ENCODE data around the gene GAB2.
A peak's percentile ranks its signal among the peaks of the same experiment; 100 is the strongest.
"Not testable (repeated sequence)": the region's sequence is repeated elsewhere in the genome, so short reads cannot be mapped to it uniquely, and the experiment has no call there.

The GAB2 gene

DNA sequence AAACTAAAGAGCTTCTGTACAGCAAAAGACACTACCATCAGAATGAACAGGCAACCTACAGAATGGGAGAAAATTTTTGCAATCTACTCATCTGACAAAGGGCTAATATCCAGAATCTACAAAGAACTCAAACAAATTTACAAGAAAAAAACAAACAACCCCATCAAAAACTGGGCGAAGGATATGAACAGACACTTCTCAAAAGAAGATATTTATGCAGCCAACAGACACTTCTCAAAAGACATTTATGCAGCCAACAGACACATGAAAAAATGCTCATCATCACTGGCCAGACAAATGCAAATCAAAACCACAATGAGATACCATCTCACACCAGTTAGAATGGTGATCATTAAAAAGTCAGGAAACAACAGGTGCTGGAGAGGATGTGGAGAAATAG is 60.2 kb downstream of the GAB2 start:
- not testable (repeated sequence) for H3K4me2 ChIP-seq (ENCODE audit: insufficient read depth, low read length, poor library complexity, severe bottlenecking); H3K4ac ChIP-seq (ENCODE audit: low read length); H3K9ac ChIP-seq (ENCODE audit: low read depth, low read length, poor library complexity); DNase-seq (ENCODE audit: low spot score); H3K18ac ChIP-seq (ENCODE audit: low read length); H3K27me3 ChIP-seq (ENCODE audit: control insufficient read depth in 3 of 3, insufficient read depth in 3 of 3, low read depth in 1 of 3, low read length in 3 of 3); H2BK15ac ChIP-seq (ENCODE audit: low read length); H2AFZ ChIP-seq (ENCODE audit: low read length); H3K14ac ChIP-seq (ENCODE audit: low read length); H3K79me1 ChIP-seq (ENCODE audit: low read depth, low read length); H2AK5ac ChIP-seq (ENCODE audit: low read depth, low read length); H2BK12ac ChIP-seq (ENCODE audit: low read length); H3K23ac ChIP-seq (ENCODE audit: low read depth, low read length, poor library complexity); H4K91ac ChIP-seq (ENCODE audit: low read depth, low read length, poor library complexity); H3K4me3 ChIP-seq (ENCODE audit: low read length in 2 of 2); H4K8ac ChIP-seq (ENCODE audit: low read depth, low read length); H3K36me3 ChIP-seq (replicated peaks in 1 of 2; ENCODE audit: control insufficient read depth in 2 of 2, insufficient read depth in 2 of 2, low read length in 2 of 2); H3K9me3 ChIP-seq (replicated peaks in 1 of 2; ENCODE audit: control insufficient read depth in 2 of 2, insufficient read depth in 1 of 2, low read depth in 1 of 2, low read length in 2 of 2); H2BK120ac ChIP-seq (ENCODE audit: low read depth, low read length); H2BK5ac ChIP-seq (ENCODE audit: low read length); H3K27ac ChIP-seq (replicated peaks; ENCODE audit: low read length)
- WGBS, 2 donors (ENCODE audit: extremely low coverage in 2 of 2, insufficient read length in 2 of 2, insufficient replicate concordance in 1 of 2): no CpG with 5 or more reads among the region's 1 CpG
- H3K4me1 ChIP-seq (ENCODE audit: control insufficient read depth in 2 of 2, insufficient read depth in 1 of 2, low read depth in 1 of 2, low read length in 2 of 2): peaks cover 7 to 11% of the 10 kb centered on the region in 2 donors

DNA sequence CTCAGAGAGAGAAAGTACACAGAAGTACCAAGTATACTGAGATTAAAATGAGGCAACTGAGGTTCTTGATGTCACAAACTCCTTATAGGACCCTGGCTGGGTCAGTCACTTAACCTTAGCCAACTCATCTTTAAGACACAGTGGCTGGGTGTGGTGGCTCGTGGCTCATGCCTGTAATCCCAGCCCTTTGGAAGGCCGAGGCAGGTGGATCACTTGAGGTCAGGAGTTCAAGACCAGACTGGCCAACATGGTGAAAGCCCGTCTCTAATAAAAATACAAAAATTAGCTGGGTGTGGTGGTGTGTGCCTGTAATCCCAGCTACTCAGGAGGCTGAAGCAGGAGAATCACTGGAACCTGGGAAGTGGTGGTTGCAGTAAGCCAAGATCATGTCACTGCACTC is 61.9 kb downstream of the GAB2 start:
- not testable (repeated sequence) for H3K27me3 ChIP-seq (ENCODE audit: control insufficient read depth in 3 of 3, insufficient read depth in 3 of 3, low read depth in 1 of 3, low read length in 3 of 3); H2AK5ac ChIP-seq (ENCODE audit: low read depth, low read length); H3K18ac ChIP-seq (ENCODE audit: low read length); H2BK5ac ChIP-seq (ENCODE audit: low read length); H2BK120ac ChIP-seq (ENCODE audit: low read depth, low read length); H2AFZ ChIP-seq (ENCODE audit: low read length); H3K27ac ChIP-seq (replicated peaks; ENCODE audit: low read length); H2BK12ac ChIP-seq (ENCODE audit: low read length); H3K36me3 ChIP-seq (replicated peaks in 1 of 2; ENCODE audit: control insufficient read depth in 2 of 2, insufficient read depth in 2 of 2, low read length in 2 of 2); H4K8ac ChIP-seq (ENCODE audit: low read depth, low read length); H2BK15ac ChIP-seq (ENCODE audit: low read length); H3K79me1 ChIP-seq (ENCODE audit: low read depth, low read length); H3K9me3 ChIP-seq (replicated peaks in 1 of 2; ENCODE audit: control insufficient read depth in 2 of 2, insufficient read depth in 1 of 2, low read depth in 1 of 2, low read length in 2 of 2); H4K91ac ChIP-seq (ENCODE audit: low read depth, low read length, poor library complexity); DNase-seq (ENCODE audit: low spot score); H3K4ac ChIP-seq (ENCODE audit: low read length); H3K14ac ChIP-seq (ENCODE audit: low read length); H3K4me2 ChIP-seq (ENCODE audit: insufficient read depth, low read length, poor library complexity, severe bottlenecking); H3K9ac ChIP-seq (ENCODE audit: low read depth, low read length, poor library complexity); H3K23ac ChIP-seq (ENCODE audit: low read depth, low read length, poor library complexity); H3K4me3 ChIP-seq (ENCODE audit: low read length in 2 of 2)
- no CpG with 5 or more reads among the region's 3 CpGs for WGBS, 2 donors (ENCODE audit: extremely low coverage in 2 of 2, insufficient read length in 2 of 2, insufficient replicate concordance in 1 of 2)
- peaks cover 13 to 19% of the 10 kb centered on the region in 2 donors for H3K4me1 ChIP-seq (ENCODE audit: control insufficient read depth in 2 of 2, insufficient read depth in 1 of 2, low read depth in 1 of 2, low read length in 2 of 2)

DNA sequence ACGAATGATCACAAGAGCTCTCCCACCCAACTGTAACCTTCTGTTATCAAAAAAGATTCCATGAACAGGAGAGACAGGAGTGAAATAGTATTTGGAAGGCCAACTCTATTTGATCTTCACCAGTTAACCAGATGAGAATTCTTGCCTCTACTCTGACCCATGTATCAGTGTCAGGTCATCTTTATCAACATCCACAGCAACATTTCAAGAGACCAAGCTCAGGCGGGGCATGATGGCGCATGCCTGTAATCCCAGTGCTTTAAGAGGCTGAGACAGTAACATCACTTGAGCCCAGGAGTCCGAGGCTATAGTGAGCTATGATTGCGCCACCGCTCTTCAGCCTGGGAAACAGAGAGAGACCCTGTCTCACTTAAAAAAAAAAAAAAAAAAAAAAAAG is 62.3 kb downstream of the GAB2 start:
- H4K8ac ChIP-seq (ENCODE audit: low read depth, low read length): no peak overlapping the region
- H3K9me3 ChIP-seq (replicated peaks in 1 of 2; ENCODE audit: control insufficient read depth in 2 of 2, insufficient read depth in 1 of 2, low read depth in 1 of 2, low read length in 2 of 2): peaks cover 0 to 7% of the 10 kb centered on the region in 2 donors
- DNase-seq (ENCODE audit: low spot score): no peak
- H2AK5ac ChIP-seq (ENCODE audit: low read depth, low read length): no peak overlapping the region
- no peak overlapping the region for H3K4me3 ChIP-seq (ENCODE audit: low read length in 2 of 2)
- no peak overlapping the region for H3K23ac ChIP-seq (ENCODE audit: low read depth, low read length, poor library complexity)
- no peak overlapping the region for H2AFZ ChIP-seq (ENCODE audit: low read length)
- no peak overlapping the region for H2BK120ac ChIP-seq (ENCODE audit: low read depth, low read length)
- H3K4ac ChIP-seq (ENCODE audit: low read length): no peak overlapping the region
- no peak overlapping the region for H2BK5ac ChIP-seq (ENCODE audit: low read length)
- H3K79me1 ChIP-seq (ENCODE audit: low read depth, low read length): peaks cover 2% of the 10 kb centered on the region
- no peak overlapping the region for H4K91ac ChIP-seq (ENCODE audit: low read depth, low read length, poor library complexity)
- no peak overlapping the region for H3K14ac ChIP-seq (ENCODE audit: low read length)
- H3K36me3 ChIP-seq (replicated peaks in 1 of 2; ENCODE audit: control insufficient read depth in 2 of 2, insufficient read depth in 2 of 2, low read length in 2 of 2): no peaks in the 10 kb centered on the region
- H3K4me1 ChIP-seq (ENCODE audit: control insufficient read depth in 2 of 2, insufficient read depth in 1 of 2, low read depth in 1 of 2, low read length in 2 of 2): peaks cover 17 to 22% of the 10 kb centered on the region in 2 donors
- H3K18ac ChIP-seq (ENCODE audit: low read length): peak overlapping the region; percentile 35
- no peak overlapping the region for H3K4me2 ChIP-seq (ENCODE audit: insufficient read depth, low read length, poor library complexity, severe bottlenecking)
- no peaks in the 10 kb centered on the region for H3K27me3 ChIP-seq (ENCODE audit: control insufficient read depth in 3 of 3, insufficient read depth in 3 of 3, low read depth in 1 of 3, low read length in 3 of 3)
- WGBS, 2 donors (ENCODE audit: extremely low coverage in 2 of 2, insufficient read length in 2 of 2, insufficient replicate concordance in 1 of 2): no CpG with 5 or more reads among the region's 6 CpGs
- no peak overlapping the region for H2BK12ac ChIP-seq (ENCODE audit: low read length)
- H3K27ac ChIP-seq (replicated peaks; ENCODE audit: low read length): peak overlapping the region; percentile 63
- H2BK15ac ChIP-seq (ENCODE audit: low read length): no peak overlapping the region
- H3K9ac ChIP-seq (ENCODE audit: low read depth, low read length, poor library complexity): no peak overlapping the region

DNA sequence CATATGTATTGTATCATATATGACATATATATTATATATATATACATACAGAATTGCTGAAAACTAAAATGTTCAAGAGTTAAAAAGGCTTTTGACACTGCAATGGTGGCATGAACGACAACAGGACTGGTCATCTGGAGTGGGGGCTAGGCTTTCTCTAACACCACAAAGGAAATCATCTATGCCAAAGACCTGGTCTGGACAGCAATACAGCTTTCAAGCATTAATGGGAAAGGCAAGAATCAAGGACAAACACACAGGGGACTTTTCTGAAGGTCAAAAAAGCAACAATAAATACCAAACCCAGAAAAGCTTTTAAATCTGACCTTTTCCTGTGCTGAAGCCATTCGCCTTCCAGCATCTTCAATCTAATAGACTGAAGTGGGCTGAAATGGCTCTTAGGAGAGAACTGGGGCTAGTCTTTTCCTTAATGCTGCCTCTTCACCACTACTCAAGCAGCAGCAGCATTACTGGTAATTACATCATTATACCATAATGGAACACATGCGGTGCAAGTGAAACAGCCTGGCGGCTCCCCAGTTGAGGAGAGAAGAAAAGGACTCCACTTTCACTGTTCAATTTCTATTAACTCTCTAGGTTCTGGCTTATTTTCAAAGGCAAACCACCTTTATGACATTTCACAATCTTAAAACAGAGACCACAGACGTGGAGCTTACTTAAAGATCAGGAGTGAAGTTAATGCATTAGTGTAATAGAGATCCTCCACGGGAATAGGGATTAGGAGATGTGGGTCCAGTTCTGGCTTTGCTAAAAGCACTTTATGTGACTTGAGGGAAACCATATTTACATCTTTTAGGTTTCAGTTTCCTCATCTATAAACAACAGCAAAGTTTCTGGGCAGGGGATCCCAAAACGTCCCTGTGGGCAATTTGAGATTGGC is 63.0 kb downstream of the GAB2 start:
- Histone ChIP-seq H3K4me2 (ENCODE audit: insufficient read depth, low read length, poor library complexity, severe bottlenecking) (no peak overlapping the region), H2BK5ac (ENCODE audit: low read length) (no peak overlapping the region), H3K23ac (ENCODE audit: low read depth, low read length, poor library complexity) (no peak overlapping the region), H2BK15ac (ENCODE audit: low read length) (no peak overlapping the region), H2AK5ac (ENCODE audit: low read depth, low read length) (no peak overlapping the region), H3K79me1 (ENCODE audit: low read depth, low read length) (peaks cover 2% of the 10 kb centered on the region), H3K4me3 (ENCODE audit: low read length in 2 of 2) (no peak overlapping the region), H2AFZ (ENCODE audit: low read length) (no peak overlapping the region), H3K18ac (ENCODE audit: low read length) (no peak overlapping the region), H3K36me3 (replicated peaks in 1 of 2; ENCODE audit: control insufficient read depth in 2 of 2, insufficient read depth in 2 of 2, low read length in 2 of 2) (no peaks in the 10 kb centered on the region), H4K8ac (ENCODE audit: low read depth, low read length) (no peak overlapping the region), H3K9ac (ENCODE audit: low read depth, low read length, poor library complexity) (no peak overlapping the region), H3K4ac (ENCODE audit: low read length) (no peak overlapping the region), H3K4me1 (ENCODE audit: control insufficient read depth in 2 of 2, insufficient read depth in 1 of 2, low read depth in 1 of 2, low read length in 2 of 2) (peaks cover 22 to 23% of the 10 kb centered on the region in 2 donors), H3K27ac (replicated peaks; ENCODE audit: low read length) (peak overlapping the region; percentile 63), H2BK12ac (ENCODE audit: low read length) (no peak overlapping the region), H3K14ac (ENCODE audit: low read length) (no peak overlapping the region), H4K91ac (ENCODE audit: low read depth, low read length, poor library complexity) (no peak overlapping the region), H3K9me3 (replicated peaks in 1 of 2; ENCODE audit: control insufficient read depth in 2 of 2, insufficient read depth in 1 of 2, low read depth in 1 of 2, low read length in 2 of 2) (peaks cover 0 to 7% of the 10 kb centered on the region in 2 donors), H2BK120ac (ENCODE audit: low read depth, low read length) (no peak overlapping the region), H3K27me3 (ENCODE audit: control insufficient read depth in 3 of 3, insufficient read depth in 3 of 3, low read depth in 1 of 3, low read length in 3 of 3) (no peaks in the 10 kb centered on the region)
- DNase-seq (ENCODE audit: low spot score): no peak
- no CpG with 5 or more reads among the region's 7 CpGs for WGBS, 2 donors (ENCODE audit: extremely low coverage in 2 of 2, insufficient read length in 2 of 2, insufficient replicate concordance in 1 of 2)

All from neuronal stem cell (in vitro differentiated cells).